ENCODE measurements around the gene VPS45.

VPS45 gene

GRCh38 chr1:150155413-150156071 lies 88.0 kb downstream of the VPS45 start:
- TF ChIP-seq CTCF (IDR thresholded peaks at IDR 0.05; ENCODE audit: low read length, missing control alignments) = no peak

GRCh38 chr1:150156868-150157603 lies 89.5 kb downstream of the VPS45 start:
- peak; percentile 35 for DNase-seq (ENCODE audit: low read depth)
- no peak overlapping the region for H3K4me3 ChIP-seq (replicated peaks; ENCODE audit: low read depth, low read length)
- no peak for TF ChIP-seq CTCF (IDR thresholded peaks at IDR 0.05; ENCODE audit: low read length, missing control alignments)

More at GRCh38 chr1:150155413-150156071, 88.0 kb downstream of the VPS45 start:
- no peak overlapping the region for H3K4me3 ChIP-seq (replicated peaks; ENCODE audit: low read depth, low read length)
- no peak for DNase-seq (ENCODE audit: low read depth)

GRCh38 chr1:150159550-150159949 lies 92.0 kb downstream of the VPS45 start:
- DNase-seq (ENCODE audit: low read depth) = no peak
- TF ChIP-seq CTCF (IDR thresholded peaks at IDR 0.05; ENCODE audit: low read length, missing control alignments) = no peak
- H3K4me3 ChIP-seq (replicated peaks; ENCODE audit: low read depth, low read length) = no peak overlapping the region

- no peak for TF ChIP-seq CTCF (IDR thresholded peaks at IDR 0.05; ENCODE audit: low read length, missing control alignments)
- H3K4me3 ChIP-seq (replicated peaks; ENCODE audit: low read depth, low read length) = no peak overlapping the region
- peak; percentile 75 for DNase-seq (ENCODE audit: low read depth)
These were observed 93.5 kb downstream of the VPS45 start for GRCh38 chr1:150160964-150161621.

GRCh38 chr1:150161747-150162581 lies 94.4 kb downstream of the VPS45 start:
- peak; percentile 65 for DNase-seq (ENCODE audit: low read depth)
- TF ChIP-seq CTCF (IDR thresholded peaks at IDR 0.05; ENCODE audit: low read length, missing control alignments) = peak; percentile 3
- no peak overlapping the region for H3K4me3 ChIP-seq (replicated peaks; ENCODE audit: low read depth, low read length)

- no peak for TF ChIP-seq CTCF (IDR thresholded peaks at IDR 0.05; ENCODE audit: low read length, missing control alignments)
- no peak for DNase-seq (ENCODE audit: low read depth)
- peak overlapping the region; percentile 29 for H3K4me3 ChIP-seq (replicated peaks; ENCODE audit: low read depth, low read length)
These were observed 94.9 kb downstream of the VPS45 start for GRCh38 chr1:150162582-150162861.

All from fibroblast of pulmonary artery (primary cell).